H1 (cell line): ENCODE data around the gene ZCRB1. TPM values are rescaled to one million over a fixed set of nuclear protein-coding genes. Genes with fewer than 3 reads are reported as not detected.

Experiments
- CTCF ChIA-PET: fragments of 300-600 bp; sonication (Branson Sonifier 250); formaldehyde crosslinking; loops from one replicate; lab custom pipeline; 2021; ENCODE audit not compliant: partially characterized antibody; lab: Charles Lee
- POLR2A ChIA-PET: fragments of 300-600 bp; sonication (Branson Sonifier 250); formaldehyde crosslinking; loops from one replicate; lab custom pipeline; 2021; ENCODE audit warnings: inconsistent platforms; ENCODE audit not compliant: partially characterized antibody; lab: Charles Lee
- DNase-seq, 2 experiments: peaks; one replicate each; pipeline versions ENCODE4 v3.0.0 to v3.0.0-alpha.2; 2010 to 2022; ENCODE audit warnings: low spot score in 2 of 2, low read depth in 1 of 2, mixed read lengths in 1 of 2
- FAIRE-seq: peaks from 2 replicates; lab custom pipeline; 2011; peaks lifted over from hg19 to GRCh38; lab: Jason Lieb, UNC
- H2AFZ ChIP-seq: 2 replicates; pipeline ENCODE4 v1.8.1; 2012; ENCODE audit warnings: low read length, inconsistent platforms
- H2AK5ac ChIP-seq: 2 replicates; pipeline ENCODE4 v1.6.1; 2013; ENCODE audit warnings: low read depth, low read length
- H2BK120ac ChIP-seq: replicated peaks from 2 replicates; pipeline ENCODE3; 2013; ENCODE audit warnings: low read depth, low read length, inconsistent platforms
- H2BK12ac ChIP-seq: 2 replicates; pipeline ENCODE4 v1.6.1; 2013; ENCODE audit warnings: low read depth, low read length
- H2BK15ac ChIP-seq: 2 replicates; pipeline ENCODE4 v1.6.1; 2013; ENCODE audit warnings: low read length
- H2BK20ac ChIP-seq: 2 replicates; pipeline ENCODE4 v1.6.1; 2013; ENCODE audit warnings: low read length
- H2BK5ac ChIP-seq: 2 replicates; pipeline ENCODE4 v1.6.1; 2013; ENCODE audit warnings: low read depth, low read length
- H3K14ac ChIP-seq: 2 replicates; pipeline ENCODE4 v1.6.1; 2013; ENCODE audit warnings: inconsistent platforms; ENCODE audit not compliant: insufficient read length
- H3K18ac ChIP-seq: 2 replicates; pipeline ENCODE4 v1.6.1; 2013; ENCODE audit warnings: low read length; ENCODE audit errors: extremely low read depth
- H3K23ac ChIP-seq: 2 replicates; pipeline ENCODE4 v1.6.1; 2013; ENCODE audit warnings: inconsistent platforms; ENCODE audit not compliant: insufficient read length
- H3K23me2 ChIP-seq: 2 replicates; pipeline ENCODE4 v1.6.1; 2013; ENCODE audit warnings: low read depth, low read length
- H3K27ac ChIP-seq: 2 replicates; pipeline ENCODE4 v1.6.1; 2011; ENCODE audit warnings: low read depth, low read length, inconsistent platforms
- H3K27me3 ChIP-seq, 4 experiments: replicated peaks in 1 of 4; 1 replicate in 1 of 4; 2 replicates in 3 of 4; pipeline versions ENCODE4 v1.6.1 to v1.8.1; 2011 to 2013; ENCODE audit warnings: low read length in 3 of 4, mild to moderate bottlenecking in 3 of 4, inconsistent platforms in 2 of 4, mixed read lengths in 2 of 4, moderate library complexity in 1 of 4; ENCODE audit not compliant: control insufficient read depth in 3 of 4, insufficient read depth in 3 of 4; ENCODE audit errors: extremely low read depth in 1 of 4
- H3K36me3 ChIP-seq, 4 experiments: 2 replicates each; pipeline versions ENCODE4 v1.6.1 to v1.8.1; 2011 to 2013; ENCODE audit warnings: mild to moderate bottlenecking in 4 of 4, low read length in 3 of 4, moderate library complexity in 2 of 4, control low read depth in 1 of 4, inconsistent platforms in 1 of 4; ENCODE audit not compliant: insufficient read depth in 4 of 4, control insufficient read depth in 2 of 4
- H3K4ac ChIP-seq: replicated peaks from 2 replicates; pipeline ENCODE3; 2013; ENCODE audit warnings: low read length, low read depth, mixed read lengths, inconsistent platforms; ENCODE audit not compliant: insufficient read length
- H3K4me1 ChIP-seq, 4 experiments: replicated peaks in 1 of 4; 1 replicate in 1 of 4; 2 replicates in 3 of 4; pipeline versions ENCODE4 v1.6.1 to v1.8.1; 2011 to 2013; ENCODE audit warnings: low read length in 3 of 4, inconsistent platforms in 2 of 4, mixed read lengths in 1 of 4; ENCODE audit not compliant: insufficient read depth in 4 of 4, control insufficient read depth in 3 of 4
- H3K4me2 ChIP-seq, 2 experiments: 2 replicates each; pipeline versions ENCODE4 v1.6.1 to v1.8.1; 2011 to 2013; ENCODE audit warnings: low read depth in 2 of 2, low read length in 2 of 2, control low read depth in 1 of 2, inconsistent platforms in 1 of 2, mild to moderate bottlenecking in 1 of 2; ENCODE audit not compliant: insufficient read depth in 1 of 2
- H3K4me3 ChIP-seq, 4 experiments: fragments of 200-600, 300-600 bp in 1 of 4; sonication (generic), shearing (Covaris generic), sonication (Bioruptor Twin) in 1 of 4; 2 replicates each; pipeline versions ENCODE4 v1.5.1 to v1.8.1; 2011 to 2016; ENCODE audit warnings: low read length in 4 of 4, low read depth in 3 of 4, control low read depth in 2 of 4, inconsistent platforms in 2 of 4, mild to moderate bottlenecking in 2 of 4, mixed read lengths in 1 of 4, moderate library complexity in 1 of 4; ENCODE audit not compliant: insufficient read depth in 2 of 4; ENCODE audit errors: extremely low read depth in 1 of 4
- H3K56ac ChIP-seq: replicated peaks from 2 replicates; pipeline ENCODE3; 2013; ENCODE audit warnings: low read depth, mild to moderate bottlenecking, mixed read lengths, low read length, inconsistent platforms; ENCODE audit not compliant: insufficient read length
- H3K79me1 ChIP-seq: 2 replicates; pipeline ENCODE4 v1.6.1; 2013; ENCODE audit warnings: low read depth, low read length, control low read depth
- H3K79me2 ChIP-seq, 2 experiments: 2 replicates each; pipeline versions ENCODE4 v1.6.1 to v1.8.1; 2012 to 2013; ENCODE audit warnings: low read length in 2 of 2, mild to moderate bottlenecking in 2 of 2, inconsistent platforms in 1 of 2; ENCODE audit not compliant: insufficient read depth in 2 of 2, control insufficient read depth in 1 of 2
- H3K9ac ChIP-seq, 4 experiments: replicated peaks in 1 of 4; 1 replicate in 1 of 4; 2 replicates in 3 of 4; pipeline versions ENCODE4 v1.6.1 to v1.8.1; 2011 to 2013; ENCODE audit warnings: low read depth in 3 of 4, low read length in 3 of 4, control low read depth in 2 of 4, mild to moderate bottlenecking in 2 of 4, moderate library complexity in 2 of 4, inconsistent platforms in 1 of 4; ENCODE audit errors: extremely low read depth in 1 of 4
- H3K9me3 ChIP-seq, 2 experiments: 2 replicates each; pipeline versions ENCODE4 v1.6.1 to v1.8.1; 2012 to 2013; ENCODE audit warnings: mild to moderate bottlenecking in 2 of 2, moderate library complexity in 2 of 2, control low read depth in 1 of 2, inconsistent platforms in 1 of 2, low read depth in 1 of 2, low read length in 1 of 2, mixed read lengths in 1 of 2; ENCODE audit not compliant: insufficient read depth in 2 of 2
- H4K20me1 ChIP-seq, 2 experiments: replicated peaks in 1 of 2; 2 replicates each; pipeline versions ENCODE3 to v1.8.1; 2011 to 2013; ENCODE audit warnings: inconsistent platforms in 2 of 2, low read length in 2 of 2, mild to moderate bottlenecking in 1 of 2; ENCODE audit not compliant: insufficient read depth in 2 of 2, control insufficient read depth in 1 of 2
- H4K5ac ChIP-seq: 2 replicates; pipeline ENCODE4 v1.6.1; 2013; ENCODE audit warnings: low read length, low read depth, mixed read lengths, inconsistent platforms; ENCODE audit not compliant: insufficient read length
- H4K8ac ChIP-seq: 2 replicates; pipeline ENCODE4 v1.8.0; 2013; ENCODE audit warnings: mild to moderate bottlenecking, moderate library complexity, low read length, inconsistent platforms; ENCODE audit not compliant: insufficient read depth; ENCODE audit errors: extremely low read depth
- H4K91ac ChIP-seq: replicated peaks from 2 replicates; pipeline ENCODE3; 2013; ENCODE audit warnings: low read length, mixed read lengths, inconsistent platforms; ENCODE audit not compliant: insufficient read length
- CTCF ChIP-seq, 3 experiments: IDR thresholded peaks; 1 replicate in 2 of 3; 2 replicates in 1 of 3; pipeline versions ENCODE4 v1.5.1 to v1.6.1; 2011; ENCODE audit warnings: low read length in 3 of 3, mild to moderate bottlenecking in 3 of 3, inconsistent platforms in 2 of 3, low read depth in 1 of 3, moderate library complexity in 1 of 3; ENCODE audit not compliant: insufficient read depth in 1 of 3; ENCODE audit errors: control extremely low read depth in 1 of 3
- EZH2 ChIP-seq: fragments of 200-600 bp; sonication (generic); IDR thresholded peaks from 2 replicates; pipeline ENCODE4 v1.7.1; 2012; ENCODE audit warnings: low read depth, mild to moderate bottlenecking, moderate library complexity, low read length, inconsistent platforms; ENCODE audit not compliant: severe bottlenecking
- KDM1A ChIP-seq: fragments of 200-600, 300-600 bp; sonication (generic); IDR thresholded peaks from 2 replicates; pipeline ENCODE4 v1.7.1; 2016; ENCODE audit warnings: mild to moderate bottlenecking, low read length, borderline replicate concordance
- POU5F1 ChIP-seq: IDR thresholded peaks from 2 replicates; pipeline ENCODE4 v1.6.1; 2011; ENCODE audit warnings: low read depth, mild to moderate bottlenecking, low read length, moderate library complexity
- WGBS, 2 experiments: shearing (Covaris generic) in 1 of 2; methylation state at CpG; one replicate each; pipeline versions ENCODE4 v1.1.6 to v1.1.7; 2013 to 2015; ENCODE audit warnings: low lambda C conversion rate in 2 of 2, mixed read lengths in 2 of 2, inconsistent platforms in 1 of 2, low coverage in 1 of 2, missing lambda C conversion rate in 1 of 2; ENCODE audit not compliant: insufficient replicate concordance in 2 of 2, insufficient coverage in 1 of 2, insufficient read length in 1 of 2; ENCODE audit errors: extremely low coverage in 1 of 2, missing lambda C conversion rate in 1 of 2; 5-methylcytosine and 5-hydroxymethylcytosine counted together
- polyA plus RNA-seq, 7 experiments: library from polyadenylated mRNA; depleted of rRNA in 3 of 7; stranded (reverse) in 5 of 7; unstranded in 2 of 7; fragments of >200 nt in 5 of 7; fragments of 200-250 nt in 2 of 7; gene quantifications; 1 replicate in 5 of 7; 2 replicates in 1 of 7; 4 replicates in 1 of 7; pipeline versions ENCODE4 v1.2.1 to v1.2.3, GENCODE V29; 2011 to 2013; ENCODE audit warnings: missing spikeins in 2 of 7, mixed read lengths in 2 of 7
- total RNA-seq: library from RNA; stranded (reverse); fragmentation: NEBNext Ultra II Directional; extraction: Animal tissue kit (Norgen Biotek cat#: 25700); gene quantifications from 2 replicates; pipeline ENCODE4 v1.2.1, GENCODE V29; 2021

The ZCRB1 gene
- total and polyA plus RNA-seq, 2 of the 8 experiments (the other 6 are each of a cell fraction or from before 2014, with no cell fraction given): 22.0 to 52.5 TPM

GRCh38 chr12:42336286-42336685, 10.4 kb upstream of the ZCRB1 start:
- TF ChIP-seq CTCF (IDR thresholded peaks at IDR 0.05; ENCODE audit: control extremely low read depth in 1 of 3, insufficient read depth in 1 of 3, low read depth in 1 of 3, low read length in 3 of 3): no peak
- no peak for TF ChIP-seq POU5F1
- TF ChIP-seq KDM1A: no peak
- TF ChIP-seq EZH2: no peak
- no peak overlapping the region for H4K5ac ChIP-seq
- H3K79me1 ChIP-seq: peaks cover 4% of the 10 kb centered on the region; the same call in 1 of the 2 replicates
- no peak overlapping the region for H3K4me2 ChIP-seq
- H3K79me2 ChIP-seq: peaks cover 0 to 84% of the 10 kb centered on the region in 2 experiments; a peak in 3 of 4 replicates
- H3K36me3 ChIP-seq: peaks cover 0 to 16% (median 6%) of the 10 kb centered on the region in 4 experiments; a peak in 5 of 8 replicates
- H3K4me3 ChIP-seq: no peak overlapping the region
- no peak overlapping the region for H3K9ac ChIP-seq
- no peak overlapping the region for H4K91ac ChIP-seq
- H4K8ac ChIP-seq: no peak overlapping the region
- FAIRE-seq: no peak
- H3K23me2 ChIP-seq: no peaks in the 10 kb centered on the region
- DNase-seq: no peak
- H3K4me1 ChIP-seq: no peaks in the 10 kb centered on the region; a peak in 1 of 7 replicates
- 100% methylated on average over 1 of the region's 1 CpG; no CpG with 5 or more reads in 1 of the 2 experiments for WGBS, 2 experiments
- no peak overlapping the region for H2BK12ac ChIP-seq
- no peak overlapping the region for H3K14ac ChIP-seq
- no peak overlapping the region for H3K56ac ChIP-seq
- H3K9me3 ChIP-seq: no peaks in the 10 kb centered on the region
- H2BK20ac ChIP-seq: no peak overlapping the region
- H3K18ac ChIP-seq: no peak overlapping the region
- no peak overlapping the region for H3K4ac ChIP-seq
- peaks cover 3 to 4% of the 10 kb centered on the region in 2 experiments for H4K20me1 ChIP-seq
- H2AFZ ChIP-seq: no peak overlapping the region
- POLR2A ChIA-PET: no interaction called here
- no peak overlapping the region for H2BK120ac ChIP-seq
- H3K27me3 ChIP-seq: no peaks in the 10 kb centered on the region
- H3K23ac ChIP-seq: no peak overlapping the region
- H2AK5ac ChIP-seq: no peak overlapping the region
- H2BK5ac ChIP-seq: no peak overlapping the region
- CTCF ChIA-PET: no interaction called here
- H2BK15ac ChIP-seq: no peak overlapping the region
- no peak overlapping the region for H3K27ac ChIP-seq
